OCI-LY7 (cell line): ENCODE data around the gene APLP2. TPM values are rescaled to one million over a fixed set of nuclear protein-coding genes. Genes with fewer than 3 reads are reported as not detected.

Source experiments
- BruUV-seq: library from RNA; stranded (reverse); fragments of 400-500 nt; replicated peaks from 2 replicates; lab custom pipeline; 2021; lab: Mats Ljungman, UMichigan
- CTCF ChIA-PET: fragments of 300-600 bp; sonication (Branson Sonifier 250); formaldehyde crosslinking; loops from one replicate; lab custom pipeline; 2022; ENCODE audit warnings: antibody characterized with exemption; ENCODE audit not compliant: unreplicated experiment; lab: Charles Lee
- POLR2A ChIA-PET: fragments of 300-600 bp; sonication (Branson Sonifier 250); formaldehyde crosslinking; loops from one replicate; lab custom pipeline; 2022; ENCODE audit warnings: antibody characterized with exemption; lab: Charles Lee
- DNase-seq: peaks from one replicate; pipeline ENCODE4 v3.0.0-alpha.2; 2015; ENCODE audit warnings: low spot score
- H2AFZ ChIP-seq: fragments of 200-600 bp; sonication (generic), shearing (Covaris generic); 2 replicates; pipeline ENCODE4 v1.6.1; 2014; ENCODE audit warnings: mild to moderate bottlenecking, antibody characterized with exemption, low read length, moderate library complexity
- H3K27ac ChIP-seq: fragments of 200-600 bp; sonication (generic); 2 replicates; pipeline ENCODE4 v1.5.1; 2014; ENCODE audit warnings: mixed run types, low read depth, mild to moderate bottlenecking, moderate library complexity, low read length, inconsistent platforms; ENCODE audit not compliant: poor library complexity, severe bottlenecking
- H3K36me3 ChIP-seq: fragments of 200-600 bp; sonication (generic); 2 replicates; pipeline ENCODE4 v1.6.1; 2014; ENCODE audit warnings: mild to moderate bottlenecking, antibody characterized with exemption, low read length, moderate library complexity, mixed read lengths; ENCODE audit not compliant: insufficient read depth
- H3K4me1 ChIP-seq: fragments of 200-600 bp; sonication (generic); 2 replicates; pipeline ENCODE4 v1.5.1; 2014; ENCODE audit warnings: mild to moderate bottlenecking, low read length; ENCODE audit not compliant: insufficient read depth, poor library complexity, severe bottlenecking
- H3K4me2 ChIP-seq: fragments of 200-600 bp; sonication (generic); 2 replicates; pipeline ENCODE4 v1.6.1; 2014; ENCODE audit warnings: mild to moderate bottlenecking, low read length
- H3K4me3 ChIP-seq: fragments of 200-600 bp; sonication (generic); 2 replicates; pipeline ENCODE4 v1.5.1; 2014; ENCODE audit warnings: mild to moderate bottlenecking, low read depth, low read length; ENCODE audit not compliant: poor library complexity, severe bottlenecking
- H3K79me2 ChIP-seq: fragments of 200-600 bp; sonication (generic); 2 replicates; pipeline ENCODE4 v1.6.1; 2016; ENCODE audit warnings: low read depth, mild to moderate bottlenecking, low read length, moderate library complexity, mixed read lengths; ENCODE audit not compliant: insufficient read depth
- H3K9me2 ChIP-seq: fragments of 200-600 bp; sonication (generic); 2 replicates; pipeline ENCODE4 v1.6.1; 2016; ENCODE audit warnings: mild to moderate bottlenecking, low read length, mixed read lengths; ENCODE audit not compliant: insufficient read depth
- H3K9me3 ChIP-seq: fragments of 200-600 bp; sonication (generic); 2 replicates; pipeline ENCODE4 v1.6.1; 2014; ENCODE audit warnings: mild to moderate bottlenecking, mixed run types, low read length, mixed read lengths
- H4K20me1 ChIP-seq: fragments of 200-600 bp; sonication (generic); 2 replicates; pipeline ENCODE4 v1.6.1; 2014; ENCODE audit warnings: mild to moderate bottlenecking, antibody characterized with exemption, low read length, moderate library complexity, mixed read lengths; ENCODE audit not compliant: insufficient read depth
- CTCF ChIP-seq: fragments of 200-600 bp; sonication (generic); conservative IDR thresholded peaks from 2 replicates; pipeline ENCODE4 v1.5.1; 2014; ENCODE audit warnings: mild to moderate bottlenecking, antibody characterized with exemption, low read length, moderate library complexity, mixed read lengths
- EZH2phosphoT487 ChIP-seq: fragments of 200-600 bp; sonication (generic); IDR thresholded peaks from 2 replicates; pipeline ENCODE4 v1.6.1; 2018; ENCODE audit warnings: low read depth, borderline replicate concordance, mild to moderate bottlenecking, mixed run types, antibody characterized with exemption, low read length, moderate library complexity, mixed read lengths
- intact Hi-C: fragments of 100-400 bp; cut with micrococcal nuclease; formaldehyde crosslinking; loops from one replicate; pipeline ENCODE4 v1.10.0; 2022; ENCODE audit not compliant: unreplicated experiment
- total RNA-seq, 2 experiments: library from RNA; depleted of rRNA in 1 of 2; stranded (reverse); fragments of >200 nt in 1 of 2; shearing (Covaris generic) in 1 of 2; gene quantifications; 2 replicates each; pipeline ENCODE4 v1.2.3, GENCODE V29; 2014 to 2022

The APLP2 gene
- total RNA-seq, 2 experiments from 2014 or later = 147 to 284 TPM

- peak; percentile 37 for DNase-seq
- peak overlapping the region; percentile 69; the same call in 1 of the 2 replicates for H2AFZ ChIP-seq
- ChIA-PET POLR2A (interaction anchor here (0.7 to 7.8 kb wide), 11 partner anchors 9 to 252 kb away, joined by 3 to 74 read pairs (median 5); partner anchors contain the start of gene ST14), CTCF (interaction anchor here (0.6 to 1.3 kb wide), 3 partner anchors 14 to 22 kb away, joined by 3 to 5 read pairs (median 3); no protein-coding TSS in a partner anchor)
- no peaks in the 10 kb centered on the region for H3K9me3 ChIP-seq
- no peaks in the 10 kb centered on the region for H3K79me2 ChIP-seq
- peaks cover 21% of the 10 kb centered on the region for H3K36me3 ChIP-seq
- no peaks in the 10 kb centered on the region for H3K9me2 ChIP-seq
- intact Hi-C loops = loop anchor here (10.0 kb wide), 1 partner anchor 1426 kb away; no protein-coding TSS in a partner anchor
- H3K4me1 ChIP-seq = peaks cover 87% of the 10 kb centered on the region
- peak overlapping the region; percentile 76 for H3K27ac ChIP-seq
- no peak for TF ChIP-seq EZH2phosphoT487
- TF ChIP-seq CTCF = no peak
- peak overlapping the region; percentile 69 for H3K4me2 ChIP-seq
- no TSS peak for BruUV-seq
- H4K20me1 ChIP-seq = no peaks in the 10 kb centered on the region
- H3K4me3 ChIP-seq = no peak overlapping the region
Observed at GRCh38 chr11:130151196-130151595, 81.5 kb downstream of the APLP2 start.

GRCh38 chr11:130156108-130157022, 86.7 kb downstream of the APLP2 start:
- Histone ChIP-seq H3K9me3 (no peaks in the 10 kb centered on the region), H3K4me1 (peaks cover 76% of the 10 kb centered on the region), H3K27ac (peak overlapping the region; percentile 86), H3K79me2 (peaks cover 15% of the 10 kb centered on the region), H4K20me1 (no peaks in the 10 kb centered on the region), H3K4me2 (peak overlapping the region; percentile 59), H3K9me2 (no peaks in the 10 kb centered on the region), H3K36me3 (peaks cover 13% of the 10 kb centered on the region; the same call in 1 of the 2 replicates), H2AFZ (peak overlapping the region; percentile 16; the same call in 1 of the 2 replicates), H3K4me3 (no peak overlapping the region)
- intact Hi-C loops = loop anchor here (5.0 to 10.0 kb wide), 2 partner anchors 1432 to 1634 kb away; no protein-coding TSS in a partner anchor
- CTCF ChIA-PET = interaction anchor here (0.6 to 1.7 kb wide), 3 partner anchors 9 to 174 kb away, joined by 3 to 6 read pairs (median 3); no protein-coding TSS in a partner anchor
- peak; percentile 57 for DNase-seq
- POLR2A ChIA-PET = interaction anchor here (0.6 to 7.8 kb wide), 13 partner anchors 10 to 1442 kb away, joined by 3 to 74 read pairs (median 4); no protein-coding TSS in a partner anchor
- TF ChIP-seq CTCF (no peak), EZH2phosphoT487 (no peak)
- no TSS peak for BruUV-seq
